ENCODE data around the gene WDR1. TPM values are rescaled to one million over a fixed set of nuclear protein-coding genes. Genes with fewer than 3 reads are reported as not detected.

WDR1 gene
- total RNA-seq, 4 donors from 2014 or later, result 57.3 to 84.2 (median 72.7) TPM

DNA sequence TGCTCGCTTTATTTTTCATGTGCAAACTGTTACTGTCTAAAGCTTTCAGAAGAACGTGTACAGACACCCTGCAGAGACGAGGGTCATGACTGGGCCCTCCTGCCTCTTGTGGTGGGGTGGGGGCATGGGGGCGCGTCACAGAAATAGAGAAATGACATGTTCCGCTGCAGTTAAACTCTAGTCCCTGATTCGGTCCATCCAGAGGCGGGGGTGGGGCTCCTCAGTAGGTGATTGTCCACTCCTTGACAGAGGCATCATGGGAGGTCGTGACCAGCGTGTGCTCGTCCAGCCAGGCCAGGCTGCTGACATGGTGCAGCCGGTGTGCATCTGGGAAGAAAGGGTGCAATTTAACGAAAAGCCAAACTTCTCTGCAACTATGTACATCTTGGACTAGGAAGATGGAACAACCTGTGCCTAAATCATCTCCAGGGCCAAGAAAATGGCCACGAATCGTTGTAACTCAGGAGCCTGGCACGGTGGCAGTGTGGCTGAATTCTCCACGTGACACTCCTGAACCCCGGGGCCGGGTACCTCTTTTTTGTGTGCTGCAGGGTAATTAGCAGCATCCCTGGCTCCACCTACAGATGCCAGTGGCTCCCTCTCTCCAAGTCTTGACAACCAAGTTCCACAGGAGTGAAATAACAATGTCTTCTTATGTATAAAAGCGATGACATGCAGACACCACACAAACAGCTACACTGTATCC, 41.3 kb downstream of the WDR1 start:
- no peak for DNase-seq
- no peak for ATAC-seq
- H3K4me1 ChIP-seq, result peaks cover 0 to 3% of the 10 kb centered on the region in 2 donors
- intact Hi-C loops (cut with DNase I; ENCODE audit: low total_unique reads), result no loop called here
- in situ Hi-C loops (cut with MboI; ENCODE audit: low sequenced_read_pairs in 4 of 4), result no loop called here
- no peaks in the 10 kb centered on the region for H3K9me3 ChIP-seq
- H3K27ac ChIP-seq, result peak overlapping the region in 1 of 4 donors; percentile 27
- no peak overlapping the region for H3K4me3 ChIP-seq
- peaks cover 0 to 81% of the 10 kb centered on the region in 2 donors for H3K36me3 ChIP-seq
- no peaks in the 10 kb centered on the region for H3K27me3 ChIP-seq
- TF ChIP-seq, protein P1, sequence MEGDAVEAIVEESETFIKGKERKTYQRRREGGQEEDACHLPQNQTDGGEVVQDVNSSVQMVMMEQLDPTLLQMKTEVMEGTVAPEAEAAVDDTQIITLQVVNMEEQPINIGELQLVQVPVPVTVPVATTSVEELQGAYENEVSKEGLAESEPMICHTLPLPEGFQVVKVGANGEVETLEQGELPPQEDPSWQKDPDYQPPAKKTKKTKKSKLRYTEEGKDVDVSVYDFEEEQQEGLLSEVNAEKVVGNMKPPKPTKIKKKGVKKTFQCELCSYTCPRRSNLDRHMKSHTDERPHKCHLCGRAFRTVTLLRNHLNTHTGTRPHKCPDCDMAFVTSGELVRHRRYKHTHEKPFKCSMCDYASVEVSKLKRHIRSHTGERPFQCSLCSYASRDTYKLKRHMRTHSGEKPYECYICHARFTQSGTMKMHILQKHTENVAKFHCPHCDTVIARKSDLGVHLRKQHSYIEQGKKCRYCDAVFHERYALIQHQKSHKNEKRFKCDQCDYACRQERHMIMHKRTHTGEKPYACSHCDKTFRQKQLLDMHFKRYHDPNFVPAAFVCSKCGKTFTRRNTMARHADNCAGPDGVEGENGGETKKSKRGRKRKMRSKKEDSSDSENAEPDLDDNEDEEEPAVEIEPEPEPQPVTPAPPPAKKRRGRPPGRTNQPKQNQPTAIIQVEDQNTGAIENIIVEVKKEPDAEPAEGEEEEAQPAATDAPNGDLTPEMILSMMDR (IDR thresholded peaks at IDR 0.05 in 4 of 5, conservative IDR thresholded peaks at IDR 0.05 in 1 of 5), result no peak
- no peak for TF ChIP-seq POLR2A (IDR thresholded peaks at IDR 0.05)

GRCh38 chr4:10074767-10075105, 41.9 kb downstream of the WDR1 start:
- DNase-seq, result no peak
- in situ Hi-C loops (cut with MboI; ENCODE audit: low sequenced_read_pairs in 4 of 4) (no loop called here), intact Hi-C loops (cut with DNase I; ENCODE audit: low total_unique reads) (no loop called here)
- ATAC-seq, result peak in 1 of 2 donors; percentile 77
- H3K27ac ChIP-seq, result no peak overlapping the region
- TF ChIP-seq, protein P1 (IDR thresholded peaks at IDR 0.05 in 4 of 5, conservative IDR thresholded peaks at IDR 0.05 in 1 of 5), result peak in 1 of 5 experiments; percentile 16
- TF ChIP-seq POLR2A (IDR thresholded peaks at IDR 0.05), result no peak
- no peaks in the 10 kb centered on the region for H3K9me3 ChIP-seq
- peaks cover 0 to 75% of the 10 kb centered on the region in 2 donors for H3K36me3 ChIP-seq
- H3K4me3 ChIP-seq, result no peak overlapping the region
- H3K4me1 ChIP-seq, result peaks cover 0 to 4% of the 10 kb centered on the region in 2 donors
- H3K27me3 ChIP-seq, result no peaks in the 10 kb centered on the region

DNA sequence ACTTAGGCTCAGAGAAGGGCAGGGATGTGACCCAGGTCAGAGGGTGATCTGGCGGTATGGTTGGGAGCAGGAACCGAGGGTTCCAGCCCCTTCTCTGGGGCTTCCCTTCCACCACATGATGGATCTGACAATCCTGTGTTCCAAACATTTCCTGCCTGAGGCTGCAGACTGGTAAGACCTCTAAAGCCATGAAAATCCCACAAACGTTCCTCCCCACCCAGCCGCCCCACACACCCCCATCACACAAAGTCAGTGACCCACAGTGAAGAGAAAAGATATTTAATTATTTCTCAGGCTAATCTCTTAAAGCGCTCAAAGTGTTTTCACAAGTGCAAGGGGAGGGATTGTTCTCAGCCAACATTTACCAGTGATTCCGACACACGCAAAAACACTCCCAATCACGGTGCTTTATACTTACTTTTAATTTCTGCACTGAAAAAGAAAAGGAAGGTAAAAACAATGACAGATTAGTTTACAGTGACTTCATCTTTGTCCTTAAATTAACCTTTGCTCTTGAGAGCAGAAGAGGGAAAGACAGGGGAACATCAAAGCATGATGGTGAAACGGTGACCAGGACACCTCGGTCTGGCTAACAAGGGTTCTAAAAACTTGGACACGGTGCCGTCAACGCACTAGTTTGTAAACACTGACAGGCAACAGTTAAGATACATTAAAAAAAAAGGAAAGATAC, 42.4 kb downstream of the WDR1 start:
- H3K4me1 ChIP-seq, result peaks cover 0 to 4% of the 10 kb centered on the region in 2 donors
- no peaks in the 10 kb centered on the region for H3K27me3 ChIP-seq
- ATAC-seq, result no peak
- DNase-seq, result no peak
- TF ChIP-seq, protein P1 (IDR thresholded peaks at IDR 0.05 in 4 of 5, conservative IDR thresholded peaks at IDR 0.05 in 1 of 5), result no peak
- TF ChIP-seq POLR2A (IDR thresholded peaks at IDR 0.05), result no peak
- intact Hi-C loops (cut with DNase I; ENCODE audit: low total_unique reads) (no loop called here), in situ Hi-C loops (cut with MboI; ENCODE audit: low sequenced_read_pairs in 4 of 4) (no loop called here)
- H3K27ac ChIP-seq, result no peak overlapping the region
- H3K9me3 ChIP-seq, result no peaks in the 10 kb centered on the region
- H3K4me3 ChIP-seq, result no peak overlapping the region
- peaks cover 0 to 73% of the 10 kb centered on the region in 2 donors for H3K36me3 ChIP-seq

GRCh38 chr4:10072420-10073017, 44.1 kb downstream of the WDR1 start:
- DNase-seq (peak in 1 of 2 donors; percentile 1), ATAC-seq (no peak)
- no peak for TF ChIP-seq POLR2A (IDR thresholded peaks at IDR 0.05)
- TF ChIP-seq, protein P1 (IDR thresholded peaks at IDR 0.05 in 4 of 5, conservative IDR thresholded peaks at IDR 0.05 in 1 of 5), result no peak
- H3K27me3 ChIP-seq, result no peaks in the 10 kb centered on the region
- no peaks in the 10 kb centered on the region for H3K9me3 ChIP-seq
- in situ Hi-C loops (cut with MboI; ENCODE audit: low sequenced_read_pairs in 4 of 4), result no loop called here
- peaks cover 0 to 4% of the 10 kb centered on the region in 2 donors for H3K4me1 ChIP-seq
- no peak overlapping the region for H3K4me3 ChIP-seq
- no peak overlapping the region for H3K27ac ChIP-seq
- intact Hi-C loops (cut with DNase I; ENCODE audit: low total_unique reads), result no loop called here
- peaks cover 0 to 60% of the 10 kb centered on the region in 2 donors for H3K36me3 ChIP-seq
